SU-DHL-6 (cell line): ENCODE data around the gene TENM4.

Source experiments
- H2AFZ ChIP-seq: fragments of 200-600 bp; sonication (generic); 2 replicates; pipeline ENCODE4 v1.6.1; 2014; ENCODE audit warnings: low read depth, mild to moderate bottlenecking, moderate library complexity, mixed read lengths, antibody characterized with exemption, low read length; ENCODE audit not compliant: severe bottlenecking
- H3F3A ChIP-seq: fragments of 200-600 bp; shearing (Covaris generic); 2 replicates; pipeline ENCODE4 v1.6.0; 2016; ENCODE audit warnings: antibody characterized with exemption, mild to moderate bottlenecking; ENCODE audit not compliant: insufficient read depth
- H3K27ac ChIP-seq: fragments of 200-600 bp; sonication (generic); 2 replicates; pipeline ENCODE4 v1.5.1; 2016; ENCODE audit warnings: low read depth, mild to moderate bottlenecking, low read length, moderate library complexity, mixed read lengths
- H3K27me3 ChIP-seq: fragments of 200-600 bp; sonication (generic), shearing (Covaris generic); 2 replicates; pipeline ENCODE4 v1.6.0; 2014; ENCODE audit warnings: mild to moderate bottlenecking, low read length
- H3K36me3 ChIP-seq: fragments of 200-600 bp; sonication (generic); 2 replicates; pipeline ENCODE4 v1.6.1; 2014; ENCODE audit warnings: mild to moderate bottlenecking, low read length, mixed read lengths
- H3K4me2 ChIP-seq: fragments of 300-600, 200-600 bp; shearing (Covaris generic), sonication (generic); 2 replicates; pipeline ENCODE4 v1.6.0; 2014; ENCODE audit warnings: low read length, low read depth, mild to moderate bottlenecking; ENCODE audit not compliant: poor library complexity, severe bottlenecking
- H3K4me3 ChIP-seq: fragments of 200-600 bp; sonication (generic); 2 replicates; pipeline ENCODE4 v1.5.1; 2014; ENCODE audit warnings: antibody characterized with exemption, low read length, mild to moderate bottlenecking, mixed read lengths; ENCODE audit not compliant: insufficient read depth, poor library complexity, severe bottlenecking
- H3K79me2 ChIP-seq: fragments of 200-600 bp; sonication (generic); 2 replicates; pipeline ENCODE4 v1.6.1; 2014; ENCODE audit warnings: mild to moderate bottlenecking, low read length, moderate library complexity; ENCODE audit not compliant: insufficient read depth
- H3K9ac ChIP-seq: fragments of 200-600 bp; sonication (generic); 2 replicates; pipeline ENCODE4 v1.7.0; 2014; ENCODE audit warnings: mild to moderate bottlenecking, low read length
- H3K9me2 ChIP-seq: fragments of 200-600 bp; sonication (generic); replicated peaks from 2 replicates; pipeline ENCODE4 v1.6.1; 2014; ENCODE audit warnings: low read length; ENCODE audit not compliant: insufficient read depth
- H3K9me3 ChIP-seq: fragments of 200-600 bp; sonication (generic); 2 replicates; pipeline ENCODE4 v1.6.1; 2014; ENCODE audit warnings: low read length, mixed read lengths; ENCODE audit not compliant: insufficient read depth
- H4K20me1 ChIP-seq: fragments of 200-600 bp; sonication (generic); 2 replicates; pipeline ENCODE4 v1.6.1; 2014; ENCODE audit warnings: low read depth, mild to moderate bottlenecking, antibody characterized with exemption, low read length, moderate library complexity, mixed read lengths
- CTCF ChIP-seq: fragments of 200-600 bp; sonication (generic); IDR thresholded peaks from one replicate; pipeline ENCODE4 v1.5.1; 2017; ENCODE audit warnings: antibody characterized with exemption, mild to moderate bottlenecking, low read length, moderate library complexity; ENCODE audit not compliant: insufficient read depth, poor library complexity, severe bottlenecking
- EZH2phosphoT487 ChIP-seq: fragments of 200-600 bp; sonication (generic), shearing (Covaris generic); conservative IDR thresholded peaks from 2 replicates; pipeline ENCODE4 v1.6.1; 2018; ENCODE audit warnings: mild to moderate bottlenecking, antibody characterized with exemption, low read length, moderate library complexity, mixed read lengths

TENM4 gene

GRCh38 chr11:79198898-79199250 is 242.0 kb downstream of the TENM4 start:
- no peaks in the 10 kb centered on the region for H4K20me1 ChIP-seq
- TF ChIP-seq EZH2phosphoT487 (no peak), CTCF (no peak)
- no peak overlapping the region for H3K4me3 ChIP-seq
- no peaks in the 10 kb centered on the region for H3F3A ChIP-seq
- no peak overlapping the region for H2AFZ ChIP-seq
- no peaks in the 10 kb centered on the region for H3K27me3 ChIP-seq
- H3K36me3 ChIP-seq = no peaks in the 10 kb centered on the region
- H3K4me2 ChIP-seq = no peak overlapping the region
- no peak overlapping the region for H3K9ac ChIP-seq
- H3K79me2 ChIP-seq = no peaks in the 10 kb centered on the region
- H3K9me2 ChIP-seq = no peaks in the 10 kb centered on the region
- no peaks in the 10 kb centered on the region for H3K9me3 ChIP-seq
- no peak overlapping the region for H3K27ac ChIP-seq

- H3K36me3 ChIP-seq = no peaks in the 10 kb centered on the region
- H3F3A ChIP-seq = no peaks in the 10 kb centered on the region
- no peaks in the 10 kb centered on the region for H3K9me2 ChIP-seq
- no peaks in the 10 kb centered on the region for H3K79me2 ChIP-seq
- no peaks in the 10 kb centered on the region for H3K9me3 ChIP-seq
- no peak overlapping the region for H3K27ac ChIP-seq
- no peak overlapping the region for H3K4me2 ChIP-seq
- TF ChIP-seq CTCF (no peak), EZH2phosphoT487 (no peak)
- no peak overlapping the region for H3K9ac ChIP-seq
- no peaks in the 10 kb centered on the region for H4K20me1 ChIP-seq
- H2AFZ ChIP-seq = no peak overlapping the region
- H3K4me3 ChIP-seq = no peak overlapping the region
- no peaks in the 10 kb centered on the region for H3K27me3 ChIP-seq
Observed at GRCh38 chr11:79198203-79198897, 242.5 kb downstream of the TENM4 start.

GRCh38 chr11:79196950-79197349 is 243.9 kb downstream of the TENM4 start:
- Histone ChIP-seq H3K4me3 (no peak overlapping the region), H3K4me2 (no peak overlapping the region), H3F3A (no peaks in the 10 kb centered on the region), H3K36me3 (no peaks in the 10 kb centered on the region), H3K9me3 (no peaks in the 10 kb centered on the region), H3K9me2 (no peaks in the 10 kb centered on the region), H3K27me3 (no peaks in the 10 kb centered on the region), H4K20me1 (no peaks in the 10 kb centered on the region), H3K79me2 (no peaks in the 10 kb centered on the region), H2AFZ (no peak overlapping the region), H3K9ac (no peak overlapping the region), H3K27ac (no peak overlapping the region)
- no peak for TF ChIP-seq EZH2phosphoT487
- TF ChIP-seq CTCF = no peak
